K562 (cell line): ENCODE results near the gene PRF1. TPM values are rescaled to one million over a fixed set of nuclear protein-coding genes. Genes with fewer than 3 reads are reported as not detected.

Source experiments
- CTBP1 ChIP-seq: fragments of 450-650 bp; IDR thresholded peaks from 2 replicates; pipeline ENCODE4 v1.6.1; 2016; ENCODE audit warnings: borderline replicate concordance
- GATA2 ChIP-seq: sonication (generic); formaldehyde crosslinking; IDR thresholded peaks from 2 replicates; pipeline ENCODE4 v1.4.0; 2020; ENCODE audit warnings: mild to moderate bottlenecking, missing genetic modification reagents
- HMG20B ChIP-seq: fragments of 250-450 bp; sonication (Bioruptor Pico); IDR thresholded peaks from 2 replicates; pipeline ENCODE4 v1.5.0; 2021; ENCODE audit warnings: mild to moderate bottlenecking
- KAT7 ChIP-seq: sonication (generic); formaldehyde crosslinking; IDR thresholded peaks from 2 replicates; pipeline ENCODE4 v1.8.0; 2022; ENCODE audit warnings: missing genetic modification reagents, mild to moderate bottlenecking, borderline replicate concordance
- LEF1 ChIP-seq: fragments of 450-650 bp; IDR thresholded peaks from 2 replicates; pipeline ENCODE4 v1.6.1; 2016; ENCODE audit warnings: mild to moderate bottlenecking
- NRF1 ChIP-seq, 2 experiments: fragments of 450-650 bp; IDR thresholded peaks in 1 of 2; conservative IDR thresholded peaks in 1 of 2; 2 replicates each; pipeline ENCODE4 v1.6.1; 2014; ENCODE audit warnings: mild to moderate bottlenecking in 2 of 2
- PHF8 ChIP-seq: fragments of 200-600 bp; sonication (generic); IDR thresholded peaks from 2 replicates; pipeline ENCODE4 v1.6.1; 2012; ENCODE audit warnings: mixed run types, mild to moderate bottlenecking, inconsistent platforms, low read length, moderate library complexity, borderline replicate concordance
- PRMT5 ChIP-seq: sonication (generic); formaldehyde crosslinking; IDR thresholded peaks from 2 replicates; pipeline ENCODE4 v1.5.0; 2020; ENCODE audit warnings: missing genetic modification reagents
- SNIP1 ChIP-seq: fragments of 450-650 bp; IDR thresholded peaks from 2 replicates; pipeline ENCODE4 v1.7.1; 2017; ENCODE audit warnings: low read depth, mild to moderate bottlenecking
- SOX6 ChIP-seq: fragments of 450-650 bp; IDR thresholded peaks from 2 replicates; pipeline ENCODE4 v1.6.1; 2014; ENCODE audit warnings: mild to moderate bottlenecking
- ZFX ChIP-seq: sonication (generic); formaldehyde crosslinking; IDR thresholded peaks from 2 replicates; pipeline ENCODE4 v1.8.0; 2022; ENCODE audit warnings: mild to moderate bottlenecking, missing genetic modification reagents, moderate library complexity
- ZKSCAN8 ChIP-seq: fragments of 200-800 bp; sonication (Bioruptor generic); IDR thresholded peaks from 2 replicates; pipeline ENCODE4 v1.6.1; 2016; ENCODE audit warnings: missing genetic modification characterization, missing compliant biosample characterization
- ZNF766 ChIP-seq: fragments of 200-800 bp; sonication (Bioruptor generic); conservative IDR thresholded peaks from 2 replicates; pipeline ENCODE4 v1.6.1; 2016; ENCODE audit warnings: missing genetic modification characterization, missing compliant biosample characterization
- ZNF780A ChIP-seq: fragments of 250-450 bp; sonication (Bioruptor Pico); IDR thresholded peaks from 2 replicates; pipeline ENCODE4 v1.5.0; 2021; ENCODE audit warnings: mild to moderate bottlenecking
- polyA plus RNA-seq, 8 experiments: library from polyadenylated mRNA; depleted of rRNA in 4 of 8; stranded (reverse) in 5 of 8; unstranded in 3 of 8; fragments of >200 nt; fragmentation: Nextera tagmentation in 2 of 8; fragmentation: Illumina TruSeq in 1 of 8; extraction: Ambion mirVana in 2 of 8; extraction: Trizol in 1 of 8; gene quantifications; 2 replicates each; pipeline versions ENCODE4 v1.2.1 to v1.2.3, GENCODE V29; 2011 to 2014; ENCODE audit warnings: inconsistent platforms in 1 of 8, missing spikeins in 1 of 8
- total RNA-seq, 7 experiments: library from RNA; depleted of rRNA in 6 of 7; stranded (reverse); fragments of >200 nt in 6 of 7; fragmentation: Illumina TruSeq in 2 of 7; extraction: Trizol in 2 of 7; gene quantifications; 2 replicates each; pipeline versions ENCODE4 v1.2.1 to v1.2.3, GENCODE V29; 2011 to 2021; ENCODE audit warnings: low replicate concordance in 1 of 7
- TF ChIP-seq, protein P1 (sequence below), 2 experiments: fragments of 450-650 bp; formaldehyde crosslinking in 1 of 2; IDR thresholded peaks; 2 replicates each; pipeline versions ENCODE4 v1.4.0 to v1.6.1; 2014 to 2020; ENCODE audit warnings: mild to moderate bottlenecking in 2 of 2, borderline replicate concordance in 1 of 2, low read depth in 1 of 2
- TF ChIP-seq, protein P2 (sequence below): fragments of 450-650 bp; formaldehyde crosslinking; IDR thresholded peaks from 2 replicates; pipeline ENCODE4 v1.4.0; 2022; ENCODE audit warnings: mild to moderate bottlenecking, moderate library complexity
- TF ChIP-seq, protein P3 (sequence below): sonication (generic); formaldehyde crosslinking; IDR thresholded peaks from 2 replicates; pipeline ENCODE4 v1.8.0; 2022; ENCODE audit warnings: mild to moderate bottlenecking, missing genetic modification reagents

Gene PRF1
- total and polyA plus RNA-seq, 9 of the 15 experiments (the other 6 are each of a cell fraction or from before 2014, with no cell fraction given), result 3.8 to 8.6 (median 6.3) TPM

DNA sequence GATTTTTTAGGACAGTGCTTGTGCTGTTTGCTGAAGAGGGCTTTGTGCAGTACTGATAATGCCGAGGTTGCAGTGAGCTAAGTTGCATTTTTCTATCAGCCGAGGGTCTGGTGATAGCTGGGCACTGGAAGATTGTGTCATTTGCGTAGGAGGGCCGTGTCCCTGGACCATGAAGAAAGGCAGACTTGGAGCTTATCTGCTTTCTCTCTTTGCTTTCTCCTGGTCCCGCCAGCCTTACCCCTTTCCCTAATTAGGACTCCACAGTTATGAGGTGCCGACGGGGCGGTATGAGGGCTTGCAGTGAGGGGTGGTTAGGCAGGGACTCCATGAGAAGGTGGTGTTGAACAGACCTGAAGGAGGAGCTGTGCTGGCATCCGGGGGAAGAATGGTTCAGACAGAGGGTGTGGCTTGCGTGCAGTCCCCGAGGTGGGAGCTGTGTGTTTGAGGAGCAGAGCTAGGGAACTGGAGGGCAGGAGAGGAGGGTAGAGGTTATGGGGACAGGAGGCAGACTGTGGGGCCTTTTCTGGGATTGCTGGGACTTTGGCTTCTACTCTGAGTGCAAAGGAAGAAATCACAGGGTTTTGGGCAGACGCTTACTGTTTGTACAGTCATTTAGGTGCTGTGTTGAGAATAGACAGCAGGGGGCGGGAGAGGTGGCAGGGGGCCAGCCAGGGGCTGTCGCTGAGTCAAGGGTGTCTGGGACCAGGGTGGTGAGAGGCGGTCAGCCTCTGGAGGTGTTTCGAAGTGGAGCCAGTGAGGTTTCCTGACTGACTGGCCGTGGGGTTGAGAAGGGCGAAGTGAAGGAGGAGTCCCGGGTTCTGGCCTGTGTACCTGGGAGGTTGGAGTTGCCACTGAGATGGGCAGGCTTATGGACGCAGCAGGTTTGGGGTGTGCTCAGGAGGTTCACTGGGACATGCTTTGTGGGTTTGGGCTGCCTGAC lies 43.4 kb downstream of the PRF1 start (continued):
- TF ChIP-seq CTBP1 (peak; percentile 93), LEF1 (peak; percentile 85; the same call in 1 of the 2 replicates), ZFX (peak; percentile 63; the same call in 1 of the 2 replicates), ZKSCAN8 (CRISPR knock-in tag) (no peak; the same call in 1 of the 2 replicates), PHF8 (peak; percentile 45; the same call in 1 of the 2 replicates), SOX6 (peak; percentile 90), KAT7 (CRISPR knock-in tag) (no peak; the same call in none of the 2 replicates), ZNF766 (CRISPR knock-in tag) (peak; percentile 74; the same call in 1 of the 2 replicates), ZNF780A (CRISPR knock-in tag) (no peak), PRMT5 (CRISPR knock-in tag) (no peak), HMG20B (no peak), GATA2 (CRISPR knock-in tag) (peak; percentile 82), NRF1 (conservative IDR thresholded peaks at IDR 0.05 in 1 of 2, IDR thresholded peaks at IDR 0.05 in 1 of 2) (peak; percentile 21 to 40; a peak in 2 of 4 replicates), SNIP1 (no peak)
- TF ChIP-seq, protein P1, sequence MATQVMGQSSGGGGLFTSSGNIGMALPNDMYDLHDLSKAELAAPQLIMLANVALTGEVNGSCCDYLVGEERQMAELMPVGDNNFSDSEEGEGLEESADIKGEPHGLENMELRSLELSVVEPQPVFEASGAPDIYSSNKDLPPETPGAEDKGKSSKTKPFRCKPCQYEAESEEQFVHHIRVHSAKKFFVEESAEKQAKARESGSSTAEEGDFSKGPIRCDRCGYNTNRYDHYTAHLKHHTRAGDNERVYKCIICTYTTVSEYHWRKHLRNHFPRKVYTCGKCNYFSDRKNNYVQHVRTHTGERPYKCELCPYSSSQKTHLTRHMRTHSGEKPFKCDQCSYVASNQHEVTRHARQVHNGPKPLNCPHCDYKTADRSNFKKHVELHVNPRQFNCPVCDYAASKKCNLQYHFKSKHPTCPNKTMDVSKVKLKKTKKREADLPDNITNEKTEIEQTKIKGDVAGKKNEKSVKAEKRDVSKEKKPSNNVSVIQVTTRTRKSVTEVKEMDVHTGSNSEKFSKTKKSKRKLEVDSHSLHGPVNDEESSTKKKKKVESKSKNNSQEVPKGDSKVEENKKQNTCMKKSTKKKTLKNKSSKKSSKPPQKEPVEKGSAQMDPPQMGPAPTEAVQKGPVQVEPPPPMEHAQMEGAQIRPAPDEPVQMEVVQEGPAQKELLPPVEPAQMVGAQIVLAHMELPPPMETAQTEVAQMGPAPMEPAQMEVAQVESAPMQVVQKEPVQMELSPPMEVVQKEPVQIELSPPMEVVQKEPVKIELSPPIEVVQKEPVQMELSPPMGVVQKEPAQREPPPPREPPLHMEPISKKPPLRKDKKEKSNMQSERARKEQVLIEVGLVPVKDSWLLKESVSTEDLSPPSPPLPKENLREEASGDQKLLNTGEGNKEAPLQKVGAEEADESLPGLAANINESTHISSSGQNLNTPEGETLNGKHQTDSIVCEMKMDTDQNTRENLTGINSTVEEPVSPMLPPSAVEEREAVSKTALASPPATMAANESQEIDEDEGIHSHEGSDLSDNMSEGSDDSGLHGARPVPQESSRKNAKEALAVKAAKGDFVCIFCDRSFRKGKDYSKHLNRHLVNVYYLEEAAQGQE (IDR thresholded peaks at IDR 0.05; ENCODE audit: borderline replicate concordance), result peak; percentile 80
- TF ChIP-seq, protein P1 (CRISPR knock-in tag; IDR thresholded peaks at IDR 0.05; ENCODE audit: low read depth), result peak; percentile 27; the same call in 1 of the 2 replicates
- TF ChIP-seq, protein P2, sequence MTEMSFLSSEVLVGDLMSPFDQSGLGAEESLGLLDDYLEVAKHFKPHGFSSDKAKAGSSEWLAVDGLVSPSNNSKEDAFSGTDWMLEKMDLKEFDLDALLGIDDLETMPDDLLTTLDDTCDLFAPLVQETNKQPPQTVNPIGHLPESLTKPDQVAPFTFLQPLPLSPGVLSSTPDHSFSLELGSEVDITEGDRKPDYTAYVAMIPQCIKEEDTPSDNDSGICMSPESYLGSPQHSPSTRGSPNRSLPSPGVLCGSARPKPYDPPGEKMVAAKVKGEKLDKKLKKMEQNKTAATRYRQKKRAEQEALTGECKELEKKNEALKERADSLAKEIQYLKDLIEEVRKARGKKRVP, result no peak
- TF ChIP-seq, protein P3, sequence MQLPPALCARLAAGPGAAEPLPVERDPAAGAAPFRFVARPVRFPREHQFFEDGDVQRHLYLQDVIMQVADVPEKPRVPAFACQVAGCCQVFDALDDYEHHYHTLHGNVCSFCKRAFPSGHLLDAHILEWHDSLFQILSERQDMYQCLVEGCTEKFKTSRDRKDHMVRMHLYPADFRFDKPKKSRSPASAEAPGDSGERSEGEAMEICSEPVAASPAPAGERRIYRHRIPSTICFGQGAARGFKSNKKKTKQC (CRISPR knock-in tag), result no peak
